T-helper 1 cell treated with Interleukin-12 subunit alpha and Interleukin-12 subunit beta and Interleukin-4 antibody, amounts not matched to agents 30 μg/mL and 1 μg/mL, for 36 hours (primary cell): ENCODE data around the gene METTL25.

Source experiments
- H3K27ac Mint-ChIP-seq: one replicate; pipeline ENCODE4 v1.8.0; 2021; ENCODE audit warnings: mild to moderate bottlenecking, mixed read lengths
- H3K27me3 Mint-ChIP-seq: one replicate; pipeline ENCODE4 v1.8.0; 2021; ENCODE audit warnings: low read depth, mixed read lengths
- H3K36me3 Mint-ChIP-seq: one replicate; pipeline ENCODE4 v1.8.0; 2021; ENCODE audit warnings: low read depth, mixed read lengths
- H3K4me1 Mint-ChIP-seq: one replicate; pipeline ENCODE4 v1.8.0; 2021; ENCODE audit warnings: low read depth, mixed read lengths
- H3K4me3 Mint-ChIP-seq: one replicate; pipeline ENCODE4 v1.8.0; 2021; ENCODE audit warnings: mild to moderate bottlenecking, moderate library complexity, mixed read lengths
- H3K9me3 Mint-ChIP-seq: one replicate; pipeline ENCODE4 v1.8.0; 2021; ENCODE audit warnings: mixed read lengths

Gene METTL25

GRCh38 chr12:82415402-82415801 lies 57.1 kb downstream of the METTL25 start:
- Mint-ChIP-seq H3K9me3 (no peaks in the 10 kb centered on the region), H3K27ac (no peak overlapping the region), H3K4me3 (no peak overlapping the region), H3K4me1 (no peaks in the 10 kb centered on the region), H3K27me3 (no peaks in the 10 kb centered on the region), H3K36me3 (no peaks in the 10 kb centered on the region)

GRCh38 chr12:82425241-82425640 lies 66.9 kb downstream of the METTL25 start:
- no peaks in the 10 kb centered on the region for H3K9me3 Mint-ChIP-seq
- H3K4me3 Mint-ChIP-seq = no peak overlapping the region
- no peaks in the 10 kb centered on the region for H3K36me3 Mint-ChIP-seq
- H3K27me3 Mint-ChIP-seq = no peaks in the 10 kb centered on the region
- no peaks in the 10 kb centered on the region for H3K4me1 Mint-ChIP-seq
- H3K27ac Mint-ChIP-seq = no peak overlapping the region

GRCh38 chr12:82426081-82426480 lies 67.8 kb downstream of the METTL25 start:
- H3K27ac Mint-ChIP-seq = no peak overlapping the region

GRCh38 chr12:82426586-82426985 lies 68.3 kb downstream of the METTL25 start:
- H3K27me3 Mint-ChIP-seq = no peaks in the 10 kb centered on the region
- H3K9me3 Mint-ChIP-seq = no peaks in the 10 kb centered on the region
- no peaks in the 10 kb centered on the region for H3K36me3 Mint-ChIP-seq
- no peak overlapping the region for H3K4me3 Mint-ChIP-seq
- H3K4me1 Mint-ChIP-seq = no peaks in the 10 kb centered on the region
- H3K27ac Mint-ChIP-seq = no peak overlapping the region

More at GRCh38 chr12:82426081-82426480, 67.8 kb downstream of the METTL25 start:
- Mint-ChIP-seq H3K36me3 (no peaks in the 10 kb centered on the region), H3K27me3 (no peaks in the 10 kb centered on the region), H3K9me3 (no peaks in the 10 kb centered on the region), H3K4me3 (no peak overlapping the region), H3K4me1 (no peaks in the 10 kb centered on the region)

DNA sequence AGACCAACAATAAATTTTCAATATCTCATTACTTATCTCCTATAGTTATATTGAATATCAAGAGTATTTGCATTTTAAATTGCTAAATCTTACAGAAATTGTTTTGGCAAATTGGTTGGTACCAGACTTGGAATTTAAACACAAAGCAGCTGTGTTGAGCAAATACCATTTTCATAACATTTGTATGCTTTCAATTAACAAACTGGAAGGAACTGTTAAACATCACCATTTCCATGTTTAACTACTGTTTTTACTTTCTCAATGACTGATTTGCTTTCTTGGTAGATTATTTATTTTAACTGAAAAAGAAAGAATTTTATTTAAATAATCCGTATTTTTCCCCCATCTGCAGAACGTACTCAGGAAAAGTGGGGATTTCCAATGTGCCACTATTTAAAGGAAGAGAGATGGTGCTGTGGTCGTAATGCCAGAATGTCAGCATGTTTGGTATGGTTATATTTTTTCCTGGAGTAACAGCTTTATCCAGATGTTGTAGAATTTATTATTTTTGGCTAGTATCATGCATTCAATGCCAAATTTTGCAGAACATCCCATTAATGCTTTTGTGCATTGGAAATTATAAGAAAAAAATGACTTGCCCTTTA lies 72.3 kb downstream of the METTL25 start:
- no peaks in the 10 kb centered on the region for H3K4me1 Mint-ChIP-seq
- no peaks in the 10 kb centered on the region for H3K9me3 Mint-ChIP-seq
- H3K27me3 Mint-ChIP-seq = no peaks in the 10 kb centered on the region
- H3K4me3 Mint-ChIP-seq = no peak overlapping the region
- H3K27ac Mint-ChIP-seq = no peak overlapping the region
- no peaks in the 10 kb centered on the region for H3K36me3 Mint-ChIP-seq

DNA sequence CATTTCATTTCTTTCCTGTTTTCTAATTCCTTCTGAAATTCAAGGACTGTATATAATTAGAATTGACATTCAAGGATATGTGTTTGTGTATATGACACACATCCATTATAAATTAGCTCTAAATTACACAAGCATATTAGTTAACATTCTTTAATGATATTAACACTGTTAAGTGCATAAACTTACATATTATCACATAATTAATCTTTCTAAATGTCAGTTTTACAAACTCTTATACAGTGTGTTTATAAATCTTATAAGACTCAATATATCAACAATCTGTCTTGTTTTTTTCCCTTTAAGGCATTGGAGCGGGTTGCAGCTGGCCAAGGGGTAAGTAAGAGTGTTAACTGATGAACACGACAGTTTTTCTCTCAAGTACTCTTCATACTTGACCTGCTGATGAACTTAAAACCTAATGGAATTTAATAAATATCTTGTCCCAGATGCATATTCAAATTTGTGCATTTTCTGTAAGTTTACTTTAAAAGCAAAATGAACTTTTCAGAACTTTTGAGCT lies 76.1 kb downstream of the METTL25 start:
- Mint-ChIP-seq H3K4me1 (no peaks in the 10 kb centered on the region), H3K36me3 (no peaks in the 10 kb centered on the region), H3K27ac (no peak overlapping the region), H3K4me3 (no peak overlapping the region), H3K9me3 (no peaks in the 10 kb centered on the region), H3K27me3 (no peaks in the 10 kb centered on the region)

- Mint-ChIP-seq H3K36me3 (no peaks in the 10 kb centered on the region), H3K9me3 (no peaks in the 10 kb centered on the region), H3K27ac (no peak overlapping the region)
These were observed 78.0 kb downstream of the METTL25 start for GRCh38 chr12:82436354-82436753.

DNA sequence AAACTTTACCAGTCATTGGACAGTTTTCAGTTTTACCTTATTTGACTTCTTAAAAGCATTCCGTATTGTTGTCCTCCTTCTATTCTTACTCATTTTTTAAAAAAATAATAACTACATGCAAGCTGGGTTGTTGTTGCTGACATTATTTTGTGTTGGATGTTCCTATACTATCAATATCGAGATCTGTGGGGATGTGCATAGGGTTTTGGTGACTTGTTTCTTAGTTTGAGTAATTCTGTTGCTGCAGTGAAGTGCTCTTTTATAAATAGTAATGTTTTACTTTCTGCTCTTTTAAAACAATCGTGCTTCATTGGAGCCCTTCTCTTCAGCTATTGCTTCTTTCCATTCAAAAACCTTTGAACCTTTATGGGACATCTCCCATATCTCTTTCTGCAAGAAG lies 79.4 kb downstream of the METTL25 start:
- Mint-ChIP-seq H3K4me1 (no peaks in the 10 kb centered on the region), H3K36me3 (no peaks in the 10 kb centered on the region), H3K4me3 (no peak overlapping the region), H3K27me3 (no peaks in the 10 kb centered on the region), H3K27ac (no peak overlapping the region), H3K9me3 (peaks cover under 1% of the 10 kb centered on the region)

More at GRCh38 chr12:82436354-82436753, 78.0 kb downstream of the METTL25 start:
- no peaks in the 10 kb centered on the region for H3K4me1 Mint-ChIP-seq
- H3K4me3 Mint-ChIP-seq = no peak overlapping the region
- no peaks in the 10 kb centered on the region for H3K27me3 Mint-ChIP-seq

DNA sequence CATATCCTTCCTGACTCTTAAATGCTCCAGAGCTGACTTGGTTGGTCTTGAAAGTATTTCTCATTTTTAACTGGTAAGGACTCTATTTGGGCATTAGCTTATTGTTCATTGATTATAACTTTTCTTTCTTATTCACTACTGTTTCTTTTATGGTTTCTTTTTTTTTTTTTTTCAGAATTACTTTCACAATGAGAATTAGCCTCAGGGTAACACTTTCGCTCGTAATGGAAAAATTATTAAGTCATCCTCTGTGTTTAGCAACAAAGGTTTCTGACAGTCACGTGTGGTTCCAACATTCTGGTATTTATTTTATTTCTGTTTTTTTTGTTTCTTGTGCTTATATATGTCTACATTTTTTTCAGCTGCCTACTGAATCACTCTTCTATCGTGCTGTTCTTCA lies 80.0 kb downstream of the METTL25 start:
- H3K4me1 Mint-ChIP-seq = no peaks in the 10 kb centered on the region
- no peak overlapping the region for H3K4me3 Mint-ChIP-seq
- no peaks in the 10 kb centered on the region for H3K27me3 Mint-ChIP-seq
- H3K27ac Mint-ChIP-seq = no peak overlapping the region
- peaks cover 3% of the 10 kb centered on the region for H3K9me3 Mint-ChIP-seq
- H3K36me3 Mint-ChIP-seq = no peaks in the 10 kb centered on the region

- Mint-ChIP-seq H3K4me3 (no peak overlapping the region), H3K36me3 (no peaks in the 10 kb centered on the region)
These were observed 82.6 kb downstream of the METTL25 start for GRCh38 chr12:82440885-82441284.

DNA sequence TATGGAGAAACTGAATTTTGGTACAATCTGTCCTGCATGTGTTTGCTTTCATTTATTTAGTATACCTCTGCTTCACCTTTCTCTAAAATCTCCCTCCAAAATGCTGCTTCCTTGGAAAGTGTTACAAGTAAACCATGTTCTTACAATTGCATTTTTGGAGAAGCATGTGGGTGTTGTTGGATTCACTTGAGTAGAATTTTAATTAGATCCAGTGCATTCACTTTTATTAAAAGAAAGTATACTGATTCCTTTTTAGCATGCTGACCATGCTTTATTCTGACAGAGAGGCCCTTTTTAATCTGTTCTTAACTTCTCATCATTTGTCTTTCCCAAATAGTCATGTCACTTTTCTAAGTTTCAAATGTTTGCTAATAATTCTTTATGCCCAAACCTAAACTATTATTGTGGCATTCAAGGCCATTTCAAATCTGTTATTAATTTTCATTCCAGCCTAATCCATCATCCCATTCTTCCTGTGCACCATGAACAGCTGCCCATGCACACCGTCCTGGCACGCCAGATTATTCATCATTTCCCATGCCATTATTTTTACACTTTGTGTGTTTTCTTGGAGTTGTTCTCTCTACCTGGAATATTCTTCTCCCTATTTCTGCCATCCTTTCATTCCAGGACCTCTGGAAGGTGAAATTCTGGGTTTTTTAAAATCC lies 90.7 kb downstream of the METTL25 start:
- H3K27me3 Mint-ChIP-seq = no peaks in the 10 kb centered on the region
- no peak overlapping the region for H3K4me3 Mint-ChIP-seq
- H3K9me3 Mint-ChIP-seq = no peaks in the 10 kb centered on the region
- H3K36me3 Mint-ChIP-seq = no peaks in the 10 kb centered on the region
- no peak overlapping the region for H3K27ac Mint-ChIP-seq
- no peaks in the 10 kb centered on the region for H3K4me1 Mint-ChIP-seq

More at GRCh38 chr12:82440885-82441284, 82.6 kb downstream of the METTL25 start:
- no peak overlapping the region for H3K27ac Mint-ChIP-seq
- no peaks in the 10 kb centered on the region for H3K27me3 Mint-ChIP-seq
- H3K9me3 Mint-ChIP-seq = peaks cover 3% of the 10 kb centered on the region
- H3K4me1 Mint-ChIP-seq = no peaks in the 10 kb centered on the region

- no peak overlapping the region for H3K27ac Mint-ChIP-seq
- H3K4me1 Mint-ChIP-seq = no peaks in the 10 kb centered on the region
- H3K9me3 Mint-ChIP-seq = no peaks in the 10 kb centered on the region
- no peaks in the 10 kb centered on the region for H3K27me3 Mint-ChIP-seq
- no peak overlapping the region for H3K4me3 Mint-ChIP-seq
- no peaks in the 10 kb centered on the region for H3K36me3 Mint-ChIP-seq
These were observed 98.3 kb downstream of the METTL25 start for GRCh38 chr12:82456633-82457032.

DNA sequence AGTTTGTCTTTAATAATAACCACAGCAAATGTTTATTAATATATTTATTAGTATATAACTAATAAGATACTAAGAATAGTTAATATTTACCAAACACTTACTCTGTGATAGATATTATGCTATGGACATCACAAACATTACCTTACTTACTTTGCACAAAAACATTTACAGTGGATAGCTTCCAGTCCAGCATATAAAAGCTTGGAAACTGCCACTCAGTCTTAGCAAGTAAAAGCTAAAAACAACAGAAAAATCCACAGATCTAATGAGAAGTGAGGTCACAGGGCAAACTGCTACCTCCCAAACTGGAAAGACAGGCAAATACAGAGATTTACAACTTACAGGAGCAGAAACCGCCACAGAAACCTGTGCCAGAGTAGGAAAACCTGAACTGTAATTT lies 99.8 kb downstream of the METTL25 start:
- Mint-ChIP-seq H3K36me3 (no peaks in the 10 kb centered on the region), H3K27ac (no peak overlapping the region), H3K9me3 (no peaks in the 10 kb centered on the region), H3K27me3 (no peaks in the 10 kb centered on the region), H3K4me3 (no peak overlapping the region), H3K4me1 (no peaks in the 10 kb centered on the region)

DNA sequence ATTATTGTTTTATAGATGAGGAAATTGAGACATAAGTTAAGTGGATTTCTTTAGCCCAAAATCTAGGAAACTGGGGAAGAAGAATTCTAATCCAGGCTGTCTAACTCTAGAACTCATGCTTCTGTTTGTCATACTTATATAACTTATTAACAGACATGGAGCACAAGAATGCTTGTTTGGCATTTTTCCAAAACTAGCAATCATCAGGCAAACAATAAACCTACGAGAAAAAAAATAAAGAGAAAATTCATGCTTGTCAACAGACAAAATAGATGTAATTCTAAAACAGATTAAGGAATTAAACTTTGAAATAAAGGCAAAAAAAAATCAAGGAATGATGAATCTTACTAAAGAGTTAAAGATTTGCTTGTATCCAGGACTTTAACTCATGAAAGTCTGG lies 103.1 kb downstream of the METTL25 start:
- H3K4me1 Mint-ChIP-seq = no peaks in the 10 kb centered on the region
- H3K36me3 Mint-ChIP-seq = no peaks in the 10 kb centered on the region
- no peak overlapping the region for H3K27ac Mint-ChIP-seq
- no peaks in the 10 kb centered on the region for H3K27me3 Mint-ChIP-seq
- no peak overlapping the region for H3K4me3 Mint-ChIP-seq
- H3K9me3 Mint-ChIP-seq = no peaks in the 10 kb centered on the region

- Mint-ChIP-seq H3K27me3 (no peaks in the 10 kb centered on the region), H3K9me3 (no peaks in the 10 kb centered on the region), H3K27ac (no peak overlapping the region), H3K4me1 (no peaks in the 10 kb centered on the region), H3K36me3 (no peaks in the 10 kb centered on the region), H3K4me3 (no peak overlapping the region)
These were observed 103.5 kb downstream of the METTL25 start for GRCh38 chr12:82461836-82462235.
